Measurements from ENCODE around the gene RAMACL. TPM values are rescaled to one million over a fixed set of nuclear protein-coding genes. Genes with fewer than 3 reads are reported as not detected.

Gene RAMACL
- total RNA-seq, 1 donor from 2014 or later = 0.88 TPM

- no peak for ATAC-seq
These were observed 30.9 kb upstream of the RAMACL start for GRCh38 chr6:166617359-166617758.

GRCh38 chr6:166616261-166617238 is 30.1 kb upstream of the RAMACL start:
- ATAC-seq = no peak

- ATAC-seq = peak; percentile 44
These were observed 28.7 kb upstream of the RAMACL start for GRCh38 chr6:166615059-166615770.

- no peak for ATAC-seq
These were observed 28.1 kb upstream of the RAMACL start for GRCh38 chr6:166614589-166614988.

- no peak for ATAC-seq
These were observed 27.7 kb upstream of the RAMACL start for GRCh38 chr6:166614171-166614583.

- ATAC-seq = no peak
These were observed 26.5 kb upstream of the RAMACL start for GRCh38 chr6:166613027-166613426.

GRCh38 chr6:166612471-166612881 is 26.0 kb upstream of the RAMACL start:
- ATAC-seq = no peak

GRCh38 chr6:166611631-166612030 is 25.2 kb upstream of the RAMACL start:
- no peak for ATAC-seq

- no peak for ATAC-seq
These were observed 23.6 kb upstream of the RAMACL start for GRCh38 chr6:166610069-166610468.

- ATAC-seq = no peak
These were observed 22.3 kb upstream of the RAMACL start for GRCh38 chr6:166608774-166609173.

- no peak for ATAC-seq
These were observed 19.3 kb upstream of the RAMACL start for GRCh38 chr6:166605752-166606151.

- no peak for ATAC-seq
These were observed 18.4 kb upstream of the RAMACL start for GRCh38 chr6:166604911-166605310.

GRCh38 chr6:166604328-166604727 is 17.9 kb upstream of the RAMACL start:
- no peak for ATAC-seq

GRCh38 chr6:166603043-166603690 is 16.7 kb upstream of the RAMACL start:
- ATAC-seq = no peak

GRCh38 chr6:166601956-166602355 is 15.5 kb upstream of the RAMACL start:
- ATAC-seq = no peak

- ATAC-seq = no peak
These were observed 14.5 kb upstream of the RAMACL start for GRCh38 chr6:166600931-166601330.

GRCh38 chr6:166599205-166599604 is 12.7 kb upstream of the RAMACL start:
- ATAC-seq = no peak

GRCh38 chr6:166598441-166599138 is 12.1 kb upstream of the RAMACL start:
- ATAC-seq = peak; percentile 58

GRCh38 chr6:166597711-166598440 is 11.4 kb upstream of the RAMACL start:
- ATAC-seq = no peak

- ATAC-seq = no peak
These were observed 10.5 kb upstream of the RAMACL start for GRCh38 chr6:166596776-166597507.

GRCh38 chr6:166595949-166596348 is 9.5 kb upstream of the RAMACL start:
- ATAC-seq = peak; percentile 42
